A549 (cell line): ENCODE data around the gene OR10AG1. TPM values are rescaled to one million over a fixed set of nuclear protein-coding genes. Genes with fewer than 3 reads are reported as not detected.

ENCODE experiments used
- ATAC-seq, 2 experiments: fragments of 200-7000 bp in 1 of 2; fragments of >200 bp in 1 of 2; cut with Nextera tagmentation in 1 of 2; cut with Tn5 transposase in 1 of 2; 3 replicates each; pipeline versions ENCODE4 v1.8.0 to v1.9.1; 2018 to 2020; ENCODE audit warnings: mild to moderate bottlenecking in 1 of 2, moderate library complexity in 1 of 2
- CTCF ChIA-PET: fragments of 300-600 bp; sonication (Branson Sonifier 250); formaldehyde crosslinking; extraction: SDS; loops from one replicate; lab custom pipeline; 2021; ENCODE audit warnings: antibody characterized with exemption, inconsistent platforms; lab: Yijun Ruan, JAX
- POLR2A ChIA-PET: fragments of 350-600 bp; formaldehyde crosslinking; extraction: SDS; loops from one replicate; lab custom pipeline; 2021; ENCODE audit warnings: antibody characterized with exemption, inconsistent platforms; lab: Yijun Ruan, JAX
- DNase-seq, 2 experiments: peaks; one replicate each; pipeline versions ENCODE4 v3.0.0 to v3.0.0-alpha.2; 2011 to 2016; ENCODE audit warnings: low read depth in 1 of 2, low spot score in 1 of 2
- FAIRE-seq: peaks from 2 replicates; lab custom pipeline; 2011; peaks lifted over from hg19 to GRCh38; lab: Jason Lieb, UNC
- H3K27ac ChIP-seq, 2 experiments: fragments of >200 bp; sonication (Bioruptor Twin); formaldehyde crosslinking; 3 replicates each; pipeline ENCODE4 v1.5.1; 2016 to 2017
- H3K4me1 ChIP-seq: fragments of >200 bp; sonication (Bioruptor Twin); formaldehyde crosslinking; 3 replicates; pipeline ENCODE4 v1.6.1; 2016
- H3K4me2 ChIP-seq: fragments of >200 bp; sonication (Bioruptor Twin); formaldehyde crosslinking; 3 replicates; pipeline ENCODE4 v1.6.1; 2016
- H3K4me3 ChIP-seq: fragments of >200 bp; sonication (Bioruptor Twin); formaldehyde crosslinking; 3 replicates; pipeline ENCODE4 v1.5.1; 2016
- H3K9me3 ChIP-seq: fragments of >200 bp; sonication (Bioruptor Twin); formaldehyde crosslinking; 3 replicates; pipeline ENCODE4 v1.6.1; 2016
- BCL3 ChIP-seq: fragments of >200 bp; sonication (Bioruptor Twin); formaldehyde crosslinking; IDR thresholded peaks from 3 replicates; pipeline ENCODE4 v1.6.1; 2016
- E2F6 ChIP-seq: IDR thresholded peaks from 2 replicates; pipeline ENCODE4 v1.6.1; 2012; ENCODE audit warnings: low read depth, borderline replicate concordance
- FOXS1 ChIP-seq: fragments of 250-450 bp; sonication (Bioruptor Pico); IDR thresholded peaks from 2 replicates; pipeline ENCODE4 v1.5.0; 2020; ENCODE audit warnings: mild to moderate bottlenecking, moderate library complexity
- GATA3 ChIP-seq: IDR thresholded peaks from 2 replicates; pipeline ENCODE4 v1.6.1; 2012; ENCODE audit warnings: borderline replicate concordance
- KDM5A ChIP-seq: fragments of 200-600 bp; sonication (generic); IDR thresholded peaks from 2 replicates; pipeline ENCODE4 v1.6.1; 2016; ENCODE audit warnings: antibody characterized with exemption, mild to moderate bottlenecking
- NR3C1 ChIP-seq: fragments of >200 bp; sonication (Bioruptor Twin); formaldehyde crosslinking; IDR thresholded peaks from 3 replicates; pipeline ENCODE4 v1.6.1; 2017
- RAD21 ChIP-seq, 2 experiments: fragments of >200 bp in 1 of 2; sonication (Bioruptor Twin) in 1 of 2; formaldehyde crosslinking in 1 of 2; IDR thresholded peaks in 1 of 2; conservative IDR thresholded peaks in 1 of 2; 2 replicates in 1 of 2; 3 replicates in 1 of 2; pipeline ENCODE4 v1.6.1; 2012 to 2018; ENCODE audit warnings: inconsistent platforms in 1 of 2
- RFX5 ChIP-seq: fragments of 450-650 bp; IDR thresholded peaks from 2 replicates; pipeline ENCODE4 v1.7.1; 2014; ENCODE audit warnings: antibody characterized with exemption, mild to moderate bottlenecking, moderate library complexity
- RNF2 ChIP-seq: fragments of 200-600 bp; sonication (generic); IDR thresholded peaks from 2 replicates; pipeline ENCODE4 v1.6.1; 2016; ENCODE audit warnings: low read depth, mild to moderate bottlenecking, antibody characterized with exemption, moderate library complexity, borderline replicate concordance
- SREBF2 ChIP-seq: fragments of 450-650 bp; IDR thresholded peaks from 2 replicates; pipeline ENCODE4 v1.6.1; 2014; ENCODE audit warnings: mild to moderate bottlenecking, moderate library complexity
- WGBS: methylation state at CpG from one replicate; pipeline ENCODE4 v1.1.6; 2017; ENCODE audit errors: missing lambda C conversion rate; 5-methylcytosine and 5-hydroxymethylcytosine counted together
- polyA plus RNA-seq, 4 experiments: library from polyadenylated mRNA; depleted of rRNA in 3 of 4; stranded (reverse); fragments of >200 nt; fragmentation: RNase III in 1 of 4; extraction: RNeasy Plus Mini Kit Qiagen cat#74134 plus additional on column Dnase treatment in 1 of 4; gene quantifications; 2 replicates in 3 of 4; 3 replicates in 1 of 4; pipeline ENCODE4 v1.2.3, GENCODE V29; 2011 to 2017

OR10AG1 gene
- polyA plus RNA-seq, 2 of the 4 experiments (the other 2 are of a cell fraction) = not detected

- TF ChIP-seq GATA3 (no peak), E2F6 (no peak), SREBF2 (no peak), NR3C1 (no peak), RFX5 (no peak), RAD21 (conservative IDR thresholded peaks at IDR 0.05 in 1 of 2, IDR thresholded peaks at IDR 0.05 in 1 of 2) (no peak), KDM5A (no peak), FOXS1 (no peak), BCL3 (no peak), RNF2 (no peak)
- no peak for FAIRE-seq
- ChIA-PET POLR2A (no interaction called here), CTCF (no interaction called here)
- H3K4me2 ChIP-seq = no peak overlapping the region
- WGBS = under 1% methylated on average over 5 of the region's 5 CpGs
- DNase-seq = no peak
- no peak overlapping the region for H3K4me3 ChIP-seq
- H3K27ac ChIP-seq = no peak overlapping the region
- H3K9me3 ChIP-seq = no peaks in the 10 kb centered on the region
- no peak for ATAC-seq
- H3K4me1 ChIP-seq = no peaks in the 10 kb centered on the region
Measured at GRCh38 chr11:55920537-55920936, 49.2 kb downstream of the OR10AG1 start.

Other genes starting within 250 kb of the OR10AG1 start
- gene OR5D13, start 196.5 kb downstream of the OR10AG1 start, polyA plus RNA-seq (2011; rRNA removed) = not detected in 2 replicates
- gene OR5D13, start 196.5 kb downstream of the OR10AG1 start, polyA plus RNA-seq (2017; fragmentation: RNase III; extraction: RNeasy Plus Mini Kit Qiagen cat#74134 plus additional on column Dnase treatment) = not detected in 3 replicates
- not detected in 2 replicates for gene OR5D14, start 174.4 kb downstream of the OR10AG1 start, polyA plus RNA-seq (2011; rRNA removed)
- not detected in 3 replicates for gene OR5D14, start 174.4 kb downstream of the OR10AG1 start, polyA plus RNA-seq (2017; fragmentation: RNase III; extraction: RNeasy Plus Mini Kit Qiagen cat#74134 plus additional on column Dnase treatment)
- gene OR5L1, start 158.6 kb downstream of the OR10AG1 start, polyA plus RNA-seq (2011; rRNA removed) = not detected in 2 replicates
- not detected in 3 replicates for gene OR5L1, start 158.6 kb downstream of the OR10AG1 start, polyA plus RNA-seq (2017; fragmentation: RNase III; extraction: RNeasy Plus Mini Kit Qiagen cat#74134 plus additional on column Dnase treatment)
- gene OR5D18, start 150.3 kb downstream of the OR10AG1 start, polyA plus RNA-seq (2011; rRNA removed) = not detected in 2 replicates
- gene OR5D18, start 150.3 kb downstream of the OR10AG1 start, polyA plus RNA-seq (2017; fragmentation: RNase III; extraction: RNeasy Plus Mini Kit Qiagen cat#74134 plus additional on column Dnase treatment) = not detected in 3 replicates
- gene OR5L2, start 142.7 kb downstream of the OR10AG1 start, polyA plus RNA-seq (2011; rRNA removed) = not detected in 2 replicates
- not detected in 3 replicates for gene OR5L2, start 142.7 kb downstream of the OR10AG1 start, polyA plus RNA-seq (2017; fragmentation: RNase III; extraction: RNeasy Plus Mini Kit Qiagen cat#74134 plus additional on column Dnase treatment)
- not detected in 2 replicates for gene OR5D16, start 131.2 kb downstream of the OR10AG1 start, polyA plus RNA-seq (2011; rRNA removed)
- gene OR5D16, start 131.2 kb downstream of the OR10AG1 start, polyA plus RNA-seq (2017; fragmentation: RNase III; extraction: RNeasy Plus Mini Kit Qiagen cat#74134 plus additional on column Dnase treatment) = not detected in 3 replicates
- not detected in 2 replicates for gene TRIM51, start 86.6 kb downstream of the OR10AG1 start, polyA plus RNA-seq (2011; rRNA removed)
- gene TRIM51, start 86.6 kb downstream of the OR10AG1 start, polyA plus RNA-seq (2017; fragmentation: RNase III; extraction: RNeasy Plus Mini Kit Qiagen cat#74134 plus additional on column Dnase treatment) = not detected in 3 replicates
- not detected in 2 replicates for gene OR5W2, start 55.4 kb downstream of the OR10AG1 start, polyA plus RNA-seq (2011; rRNA removed)
- not detected in 3 replicates for gene OR5W2, start 55.4 kb downstream of the OR10AG1 start, polyA plus RNA-seq (2017; fragmentation: RNase III; extraction: RNeasy Plus Mini Kit Qiagen cat#74134 plus additional on column Dnase treatment)
- not detected in 2 replicates for gene OR5I1, start 33.5 kb downstream of the OR10AG1 start, polyA plus RNA-seq (2011; rRNA removed)
- gene OR5I1, start 33.5 kb downstream of the OR10AG1 start, polyA plus RNA-seq (2017; fragmentation: RNase III; extraction: RNeasy Plus Mini Kit Qiagen cat#74134 plus additional on column Dnase treatment) = not detected in 3 replicates
- gene OR5F1, start 24.7 kb upstream of the OR10AG1 start, polyA plus RNA-seq (2011; rRNA removed) = not detected in 2 replicates
- gene OR5F1, start 24.7 kb upstream of the OR10AG1 start, polyA plus RNA-seq (2017; fragmentation: RNase III; extraction: RNeasy Plus Mini Kit Qiagen cat#74134 plus additional on column Dnase treatment) = not detected in 3 replicates
- gene OR5AS1, start 57.7 kb upstream of the OR10AG1 start, polyA plus RNA-seq (2011; rRNA removed) = not detected in 2 replicates
- not detected in 3 replicates for gene OR5AS1, start 57.7 kb upstream of the OR10AG1 start, polyA plus RNA-seq (2017; fragmentation: RNase III; extraction: RNeasy Plus Mini Kit Qiagen cat#74134 plus additional on column Dnase treatment)
- gene OR8I2, start 123.4 kb upstream of the OR10AG1 start, polyA plus RNA-seq (2011; rRNA removed) = not detected in 2 replicates
- gene OR8I2, start 123.4 kb upstream of the OR10AG1 start, polyA plus RNA-seq (2017; fragmentation: RNase III; extraction: RNeasy Plus Mini Kit Qiagen cat#74134 plus additional on column Dnase treatment) = not detected in 3 replicates
- not detected in 2 replicates for gene OR8H2, start 133.7 kb upstream of the OR10AG1 start, polyA plus RNA-seq (2011; rRNA removed)
- gene OR8H2, start 133.7 kb upstream of the OR10AG1 start, polyA plus RNA-seq (2017; fragmentation: RNase III; extraction: RNeasy Plus Mini Kit Qiagen cat#74134 plus additional on column Dnase treatment) = not detected in 3 replicates
- not detected in 2 replicates for gene OR8H3, start 152.4 kb upstream of the OR10AG1 start, polyA plus RNA-seq (2011; rRNA removed)
- not detected in 3 replicates for gene OR8H3, start 152.4 kb upstream of the OR10AG1 start, polyA plus RNA-seq (2017; fragmentation: RNase III; extraction: RNeasy Plus Mini Kit Qiagen cat#74134 plus additional on column Dnase treatment)
- not detected in 2 replicates for gene OR8J3, start 170.3 kb upstream of the OR10AG1 start, polyA plus RNA-seq (2011; rRNA removed)
- gene OR8J3, start 170.3 kb upstream of the OR10AG1 start, polyA plus RNA-seq (2017; fragmentation: RNase III; extraction: RNeasy Plus Mini Kit Qiagen cat#74134 plus additional on column Dnase treatment) = not detected in 3 replicates
- gene OR8K5, start 190.4 kb upstream of the OR10AG1 start, polyA plus RNA-seq (2011; rRNA removed) = not detected in 2 replicates
- not detected in 3 replicates for gene OR8K5, start 190.4 kb upstream of the OR10AG1 start, polyA plus RNA-seq (2017; fragmentation: RNase III; extraction: RNeasy Plus Mini Kit Qiagen cat#74134 plus additional on column Dnase treatment)
- gene OR5J2, start 206.7 kb upstream of the OR10AG1 start, polyA plus RNA-seq (2011; rRNA removed) = not detected in 2 replicates
- not detected in 3 replicates for gene OR5J2, start 206.7 kb upstream of the OR10AG1 start, polyA plus RNA-seq (2017; fragmentation: RNase III; extraction: RNeasy Plus Mini Kit Qiagen cat#74134 plus additional on column Dnase treatment)